Activated CD4-positive, alpha-beta T cell treated with anti-CD3 and anti-CD28 coated beads, Interleukin-2, amount 10 ng/mL, durations not matched to agents 24 days and 14 days (primary cell): ENCODE results near the gene PGAM4. TPM values are rescaled to one million over a fixed set of nuclear protein-coding genes. Genes with fewer than 3 reads are reported as not detected.
"Not testable (repeated sequence)": the region's sequence is repeated elsewhere in the genome, so short reads cannot be mapped to it uniquely, and the experiment has no call there.

Source experiments
- DNase-seq: peaks from one replicate; pipeline ENCODE4 v3.0.0; 2022
- H3K27ac Mint-ChIP-seq: one replicate; pipeline ENCODE4 v1.8.0; 2022; ENCODE audit warnings: mild to moderate bottlenecking, mixed read lengths
- H3K27me3 Mint-ChIP-seq: one replicate; pipeline ENCODE4 v1.8.0; 2022; ENCODE audit warnings: mixed read lengths
- H3K36me3 Mint-ChIP-seq: one replicate; pipeline ENCODE4 v1.8.0; 2022; ENCODE audit warnings: low read depth, mild to moderate bottlenecking, mixed read lengths
- H3K4me1 Mint-ChIP-seq: one replicate; pipeline ENCODE4 v1.8.0; 2021; ENCODE audit warnings: mixed read lengths
- H3K4me3 Mint-ChIP-seq: one replicate; pipeline ENCODE4 v1.8.0; 2022; ENCODE audit warnings: mild to moderate bottlenecking, moderate library complexity, mixed read lengths
- H3K9me3 Mint-ChIP-seq: one replicate; pipeline ENCODE4 v1.8.0; 2021; ENCODE audit warnings: mixed read lengths
- intact Hi-C: fragments of 100-400 bp; cut with micrococcal nuclease; formaldehyde crosslinking; loops from one replicate; pipeline ENCODE4 v1.15.1; 2023
- total RNA-seq: library from RNA; stranded (reverse); gene quantifications from 2 replicates; pipeline ENCODE4 v1.2.3, GENCODE V29; 2022

The PGAM4 gene
- total RNA-seq, 1 donor from 2014 or later: 0.79 TPM

DNA sequence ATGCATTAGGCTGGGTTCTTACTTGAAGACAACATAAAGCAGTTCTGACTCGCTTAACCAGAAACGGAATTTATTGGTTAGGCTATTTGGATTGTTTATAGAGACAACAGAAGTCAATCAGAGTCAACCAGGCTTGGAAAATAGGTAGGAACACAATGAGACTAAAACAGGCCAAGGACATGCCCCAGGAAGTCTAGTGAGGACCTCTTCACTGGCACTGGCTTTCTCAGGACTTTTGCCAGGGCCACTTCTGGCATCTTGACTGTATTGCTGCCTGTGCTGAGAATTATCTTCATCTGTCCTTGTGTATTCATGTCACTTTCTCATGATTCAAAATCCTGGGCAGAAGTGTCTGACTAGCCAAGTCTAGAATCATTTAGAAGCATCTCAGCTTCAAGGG lies 19.6 kb downstream of the PGAM4 start:
- no peak overlapping the region for H3K4me3 Mint-ChIP-seq
- no peaks in the 10 kb centered on the region for H3K9me3 Mint-ChIP-seq
- intact Hi-C loops: no loop called here
- DNase-seq: no peak
- peaks cover 2% of the 10 kb centered on the region for H3K4me1 Mint-ChIP-seq
- H3K27me3 Mint-ChIP-seq: no peaks in the 10 kb centered on the region
- H3K36me3 Mint-ChIP-seq: peaks cover 3% of the 10 kb centered on the region
- H3K27ac Mint-ChIP-seq: no peak overlapping the region

- Mint-ChIP-seq H3K9me3 (no peaks in the 10 kb centered on the region), H3K27ac (no peak overlapping the region), H3K27me3 (no peaks in the 10 kb centered on the region), H3K36me3 (peaks cover 3% of the 10 kb centered on the region), H3K4me3 (no peak overlapping the region), H3K4me1 (no peaks in the 10 kb centered on the region)
- intact Hi-C loops: no loop called here
- no peak for DNase-seq
These were observed 22.9 kb downstream of the PGAM4 start for GRCh38 chrX:77946571-77946970.

DNA sequence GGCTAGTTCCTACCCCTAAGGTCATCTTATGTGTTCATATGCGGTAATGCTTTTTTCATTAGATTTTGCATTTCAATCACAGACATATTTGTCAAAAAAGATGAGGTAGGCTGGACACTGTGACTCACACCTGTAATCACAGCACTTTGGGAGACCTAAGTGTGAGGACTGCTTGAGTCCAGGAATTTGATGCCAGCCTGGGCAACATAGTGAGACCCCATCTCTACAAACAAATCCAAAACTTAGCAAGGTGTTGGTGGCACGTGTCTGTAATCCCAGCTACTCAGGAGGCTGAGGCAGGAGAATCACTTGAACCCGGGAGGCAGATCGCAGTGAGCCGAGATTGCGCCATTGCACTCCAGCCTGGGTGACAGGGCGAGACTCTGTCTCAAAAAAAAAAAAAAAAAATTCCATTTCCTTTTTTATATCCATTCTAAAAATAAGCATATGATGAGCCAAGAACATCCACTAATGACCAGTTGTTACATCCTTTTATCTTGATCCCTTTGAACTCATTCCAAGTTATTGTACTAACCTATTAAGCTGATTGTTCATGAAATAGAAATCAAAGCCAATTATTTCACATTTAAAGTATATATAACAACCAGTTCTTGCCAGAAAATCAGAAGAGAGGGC lies 23.4 kb downstream of the PGAM4 start:
- intact Hi-C loops: no loop called here
- H3K27ac Mint-ChIP-seq: no peak overlapping the region

DNA sequence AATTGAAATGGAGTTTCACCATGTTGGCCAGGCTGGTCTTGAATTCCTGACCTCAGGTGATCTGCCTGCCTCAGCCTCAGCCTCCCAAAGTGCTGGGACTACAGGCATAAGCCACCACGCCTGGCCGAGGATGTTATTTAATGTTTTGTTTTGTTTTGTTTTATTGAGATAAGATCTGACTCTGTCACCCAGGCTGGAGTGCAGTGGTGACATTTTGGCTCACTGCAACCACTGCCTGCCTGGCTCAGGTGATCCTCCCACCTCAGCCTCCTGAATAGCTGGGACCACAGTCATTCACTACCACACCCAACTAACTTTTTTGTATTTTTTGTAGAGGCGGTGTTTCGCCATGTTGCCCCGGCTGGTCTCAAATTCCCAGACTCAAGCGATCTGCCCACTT lies 24.4 kb downstream of the PGAM4 start:
- H3K9me3 Mint-ChIP-seq, H3K4me1 Mint-ChIP-seq, H3K27me3 Mint-ChIP-seq, intact Hi-C loops, H3K4me3 Mint-ChIP-seq, H3K36me3 Mint-ChIP-seq, H3K27ac Mint-ChIP-seq: not testable (repeated sequence)
- peak; percentile 55 for DNase-seq

More for the DNA sequence above, 23.4 kb downstream of the PGAM4 start:
- no peaks in the 10 kb centered on the region for H3K27me3 Mint-ChIP-seq
- no peak for DNase-seq
- H3K9me3 Mint-ChIP-seq: no peaks in the 10 kb centered on the region
- H3K36me3 Mint-ChIP-seq: peaks cover 3% of the 10 kb centered on the region
- H3K4me1 Mint-ChIP-seq: no peaks in the 10 kb centered on the region
- H3K4me3 Mint-ChIP-seq: no peak overlapping the region

- Mint-ChIP-seq H3K9me3 (no peaks in the 10 kb centered on the region), H3K4me3 (no peak overlapping the region), H3K36me3 (peaks cover 2% of the 10 kb centered on the region), H3K27ac (no peak overlapping the region), H3K27me3 (no peaks in the 10 kb centered on the region), H3K4me1 (no peaks in the 10 kb centered on the region)
- DNase-seq: no peak
- intact Hi-C loops: no loop called here
These were observed 31.3 kb downstream of the PGAM4 start for GRCh38 chrX:77938083-77938680.

GRCh38 chrX:77937291-77937690 lies 32.1 kb downstream of the PGAM4 start:
- intact Hi-C loops: no loop called here
- no peaks in the 10 kb centered on the region for H3K9me3 Mint-ChIP-seq
- H3K4me1 Mint-ChIP-seq: no peaks in the 10 kb centered on the region
- no peak overlapping the region for H3K4me3 Mint-ChIP-seq
- no peak overlapping the region for H3K27ac Mint-ChIP-seq
- no peak for DNase-seq
- H3K36me3 Mint-ChIP-seq: peaks cover 6% of the 10 kb centered on the region
- H3K27me3 Mint-ChIP-seq: no peaks in the 10 kb centered on the region

GRCh38 chrX:77936299-77936698 lies 33.1 kb downstream of the PGAM4 start:
- peaks cover 6% of the 10 kb centered on the region for H3K36me3 Mint-ChIP-seq
- H3K27me3 Mint-ChIP-seq: no peaks in the 10 kb centered on the region
- no peak overlapping the region for H3K27ac Mint-ChIP-seq
- intact Hi-C loops: no loop called here
- no peaks in the 10 kb centered on the region for H3K4me1 Mint-ChIP-seq
- no peaks in the 10 kb centered on the region for H3K9me3 Mint-ChIP-seq
- no peak for DNase-seq
- no peak overlapping the region for H3K4me3 Mint-ChIP-seq

GRCh38 chrX:77935886-77936285 lies 33.6 kb downstream of the PGAM4 start:
- Mint-ChIP-seq H3K4me1 (no peaks in the 10 kb centered on the region), H3K4me3 (no peak overlapping the region), H3K27me3 (no peaks in the 10 kb centered on the region), H3K27ac (no peak overlapping the region), H3K9me3 (no peaks in the 10 kb centered on the region), H3K36me3 (peaks cover 7% of the 10 kb centered on the region)
- DNase-seq: no peak
- intact Hi-C loops: no loop called here

DNA sequence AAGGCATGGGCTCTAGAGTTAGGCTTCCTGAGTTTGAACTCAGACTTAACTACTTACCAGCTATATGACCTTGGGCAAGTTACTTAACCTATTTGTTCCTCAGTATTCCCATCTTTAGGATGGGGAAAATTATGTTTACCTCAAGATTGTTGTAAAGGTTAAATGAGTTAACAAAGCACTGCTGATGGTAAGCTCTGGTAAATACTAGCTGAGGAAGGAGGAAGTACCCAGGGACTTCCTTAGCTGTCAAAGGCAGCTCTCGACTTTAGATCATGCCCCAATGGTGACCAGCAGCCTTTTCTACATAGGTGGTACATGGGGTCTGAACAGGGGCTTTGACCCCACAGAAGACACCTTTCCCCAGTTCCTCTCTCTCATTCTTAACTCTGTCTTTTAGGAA lies 38.9 kb downstream of the PGAM4 start:
- no peaks in the 10 kb centered on the region for H3K4me1 Mint-ChIP-seq
- H3K36me3 Mint-ChIP-seq: peaks cover 8% of the 10 kb centered on the region

GRCh38 chrX:77925764-77926163 lies 43.7 kb downstream of the PGAM4 start:
- intact Hi-C loops: no loop called here
- DNase-seq: no peak
- Mint-ChIP-seq H3K36me3 (peaks cover 6% of the 10 kb centered on the region), H3K27me3 (no peaks in the 10 kb centered on the region), H3K27ac (no peak overlapping the region), H3K4me3 (no peak overlapping the region), H3K4me1 (no peaks in the 10 kb centered on the region), H3K9me3 (no peaks in the 10 kb centered on the region)

More for the DNA sequence above, 38.9 kb downstream of the PGAM4 start:
- Mint-ChIP-seq H3K27ac (no peak overlapping the region), H3K9me3 (no peaks in the 10 kb centered on the region), H3K27me3 (no peaks in the 10 kb centered on the region), H3K4me3 (no peak overlapping the region)
- intact Hi-C loops: no loop called here
- no peak for DNase-seq

DNA sequence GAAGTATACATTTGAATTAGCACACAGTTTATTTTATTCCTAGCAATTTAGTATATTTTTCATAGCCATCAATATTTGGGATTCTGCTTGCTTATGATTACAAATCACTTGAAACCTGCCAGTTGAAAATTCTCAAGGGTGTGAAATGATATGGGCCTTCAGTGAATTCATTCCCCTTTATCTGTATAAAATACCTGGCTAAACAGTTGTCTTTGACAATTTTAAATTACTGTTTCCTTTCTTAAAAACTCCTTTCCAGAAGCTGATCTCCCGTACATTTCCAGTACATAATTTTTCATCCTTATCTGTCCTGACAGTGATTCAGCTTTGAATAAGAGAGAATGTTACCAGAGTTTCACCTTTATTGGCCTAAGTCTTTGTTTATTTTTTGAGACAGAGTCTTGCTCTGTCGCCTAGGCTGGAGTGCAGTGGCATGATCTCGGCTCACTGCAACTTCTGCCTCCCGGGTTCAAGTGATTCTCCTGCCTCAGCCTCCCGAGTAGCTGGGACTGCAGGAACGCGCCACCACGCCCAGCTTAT lies 45.0 kb downstream of the PGAM4 start:
- Mint-ChIP-seq H3K36me3 (peaks cover 6% of the 10 kb centered on the region), H3K4me1 (no peaks in the 10 kb centered on the region), H3K27me3 (no peaks in the 10 kb centered on the region), H3K27ac (no peak overlapping the region), H3K4me3 (no peak overlapping the region), H3K9me3 (no peaks in the 10 kb centered on the region)
- no peak for DNase-seq
- intact Hi-C loops: no loop called here

DNA sequence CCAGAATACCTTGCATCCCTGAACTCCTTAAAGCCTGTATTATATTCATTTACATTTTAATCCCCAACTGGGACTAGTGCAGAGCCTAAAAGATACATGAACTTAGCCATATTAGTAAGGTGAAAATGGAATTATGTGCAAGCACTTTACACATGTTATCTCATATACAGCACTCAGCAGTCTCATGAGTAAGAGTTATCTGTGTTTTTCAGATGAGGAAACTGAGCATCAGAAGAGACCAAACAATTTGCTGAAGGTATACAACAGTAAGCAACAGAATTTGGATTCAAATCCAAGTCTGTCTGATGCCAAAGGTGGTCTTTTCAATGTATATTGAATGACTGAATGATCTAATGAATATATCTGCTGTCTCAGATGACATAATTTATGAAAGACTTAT lies 46.7 kb downstream of the PGAM4 start:
- intact Hi-C loops: no loop called here
- Mint-ChIP-seq H3K4me3 (no peak overlapping the region), H3K4me1 (no peaks in the 10 kb centered on the region), H3K9me3 (no peaks in the 10 kb centered on the region), H3K27me3 (no peaks in the 10 kb centered on the region), H3K36me3 (peaks cover 3% of the 10 kb centered on the region), H3K27ac (no peak overlapping the region)
- DNase-seq: no peak

DNA sequence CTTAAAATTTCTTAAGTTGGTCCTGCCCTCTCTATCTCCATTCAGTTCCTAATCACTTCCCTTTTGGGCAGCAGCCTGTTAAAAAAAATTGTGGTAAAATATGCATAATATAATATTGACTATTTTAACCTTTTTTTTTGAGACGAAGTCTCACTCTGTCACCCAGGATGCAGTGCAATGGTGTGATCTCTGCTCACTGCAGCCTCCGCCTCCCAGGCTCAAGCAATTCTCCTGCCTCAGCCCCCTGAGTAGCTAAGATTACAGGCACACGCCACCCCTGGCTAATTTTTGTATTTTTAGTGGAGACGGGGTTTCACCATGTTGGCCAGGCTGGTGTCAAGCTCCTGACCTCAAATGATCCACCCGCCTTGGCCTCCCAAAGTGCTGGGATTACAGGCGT lies 50.1 kb downstream of the PGAM4 start:
- not testable (repeated sequence) for DNase-seq, H3K27me3 Mint-ChIP-seq, H3K36me3 Mint-ChIP-seq, H3K27ac Mint-ChIP-seq, H3K4me3 Mint-ChIP-seq, H3K9me3 Mint-ChIP-seq
- H3K4me1 Mint-ChIP-seq: peaks cover 11% of the 10 kb centered on the region
- intact Hi-C loops: loop anchor here (10.0 kb wide), 1 partner anchor 405 kb away; the partner anchor contains the start of gene CYSLTR1

GRCh38 chrX:77918568-77918967 lies 50.9 kb downstream of the PGAM4 start:
- Mint-ChIP-seq H3K36me3 (peaks cover 3% of the 10 kb centered on the region), H3K9me3 (no peaks in the 10 kb centered on the region), H3K27me3 (no peaks in the 10 kb centered on the region), H3K4me3 (no peak overlapping the region), H3K4me1 (peaks cover 11% of the 10 kb centered on the region), H3K27ac (no peak overlapping the region)
- intact Hi-C loops: loop anchor here (10.0 kb wide), 1 partner anchor 406 kb away; the partner anchor contains the start of gene CYSLTR1
- no peak for DNase-seq
